ENCODE results near the gene PFN2. TPM values are rescaled to one million over a fixed set of nuclear protein-coding genes. Genes with fewer than 3 reads are reported as not detected.

The PFN2 gene
- total and polyA plus RNA-seq, 2 donors (not counting 1 experiment from before 2014, with no cell fraction given) = 1.2 to 8.1 TPM

DNA sequence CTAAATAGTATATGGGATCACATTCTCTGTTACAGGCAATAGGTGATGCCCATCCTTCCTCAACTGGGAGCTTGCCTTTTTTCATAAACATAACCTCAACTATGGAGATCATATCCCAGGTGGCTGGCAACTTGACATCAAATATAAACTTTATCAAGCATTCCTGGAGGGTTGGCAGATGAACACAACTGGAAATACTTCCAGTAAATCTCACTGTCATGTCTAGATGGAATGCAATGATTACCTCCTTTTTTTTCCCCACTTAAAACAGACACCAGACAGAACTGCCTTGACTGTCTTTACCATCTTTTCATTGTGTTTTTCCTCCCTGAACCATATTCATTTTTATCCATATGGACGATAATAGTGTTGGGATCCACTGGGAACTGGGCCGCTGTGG lies 43.1 kb upstream of the PFN2 start:
- CTCF ChIA-PET = no interaction called here
- Histone ChIP-seq H3K79me2 (ENCODE audit: control insufficient read depth, insufficient read depth, low read length) (no peaks in the 10 kb centered on the region), H3K27me3 (replicated peaks in 1 of 4; ENCODE audit: control extremely low read depth in 1 of 4, control insufficient read depth in 3 of 4, insufficient read depth in 4 of 4, low read length in 3 of 4) (no peaks in the 10 kb centered on the region), H3K27ac (ENCODE audit: low read length in 2 of 2) (no peak overlapping the region), H3K4me1 (ENCODE audit: control insufficient read depth in 2 of 2, insufficient read depth in 2 of 2, low read length in 2 of 2) (no peaks in the 10 kb centered on the region), H2AFZ (ENCODE audit: insufficient read depth, low read depth, low read length, poor library complexity, severe bottlenecking) (no peak overlapping the region), H3K36me3 (replicated peaks in 1 of 2; ENCODE audit: control extremely low read depth in 1 of 2, control insufficient read depth in 1 of 2, extremely low read depth in 1 of 2, insufficient read depth in 2 of 2, low read length in 1 of 2) (no peaks in the 10 kb centered on the region), H3K9me3 (ENCODE audit: control extremely low read depth in 1 of 3, control insufficient read depth in 2 of 3, insufficient read depth in 1 of 3, low read length in 2 of 3) (no peaks in the 10 kb centered on the region), H3K9ac (ENCODE audit: low read length) (no peak overlapping the region), H3K4me3 (ENCODE audit: control extremely low read depth in 1 of 5, extremely low read depth in 1 of 5, insufficient read depth in 1 of 5, low read depth in 2 of 5, low read length in 4 of 5) (no peak overlapping the region), H3K4me2 (replicated peaks; ENCODE audit: low read depth, low read length, poor library complexity, severe bottlenecking) (no peak overlapping the region), H4K20me1 (ENCODE audit: control insufficient read depth, insufficient read depth, low read length, poor library complexity, severe bottlenecking) (no peaks in the 10 kb centered on the region)
- WGBS (ENCODE audit: insufficient coverage) = 86% methylated on average over 1 of the region's 2 CpGs
- Mint-ChIP-seq H3K4me3 (no peak overlapping the region), H3K9me3 (ENCODE audit: insufficient read depth) (no peaks in the 10 kb centered on the region), H3K27ac (no peak overlapping the region), H3K4me1 (no peaks in the 10 kb centered on the region), H3K27me3 (peaks cover 11% of the 10 kb centered on the region)
- POLR2A ChIA-PET = no interaction called here
- no peak for TF ChIP-seq EZH2 (IDR thresholded peaks at IDR 0.05; ENCODE audit: borderline replicate concordance, insufficient read depth, low read depth, low read length, poor library complexity, severe bottlenecking)
- TF ChIP-seq, protein P1, sequence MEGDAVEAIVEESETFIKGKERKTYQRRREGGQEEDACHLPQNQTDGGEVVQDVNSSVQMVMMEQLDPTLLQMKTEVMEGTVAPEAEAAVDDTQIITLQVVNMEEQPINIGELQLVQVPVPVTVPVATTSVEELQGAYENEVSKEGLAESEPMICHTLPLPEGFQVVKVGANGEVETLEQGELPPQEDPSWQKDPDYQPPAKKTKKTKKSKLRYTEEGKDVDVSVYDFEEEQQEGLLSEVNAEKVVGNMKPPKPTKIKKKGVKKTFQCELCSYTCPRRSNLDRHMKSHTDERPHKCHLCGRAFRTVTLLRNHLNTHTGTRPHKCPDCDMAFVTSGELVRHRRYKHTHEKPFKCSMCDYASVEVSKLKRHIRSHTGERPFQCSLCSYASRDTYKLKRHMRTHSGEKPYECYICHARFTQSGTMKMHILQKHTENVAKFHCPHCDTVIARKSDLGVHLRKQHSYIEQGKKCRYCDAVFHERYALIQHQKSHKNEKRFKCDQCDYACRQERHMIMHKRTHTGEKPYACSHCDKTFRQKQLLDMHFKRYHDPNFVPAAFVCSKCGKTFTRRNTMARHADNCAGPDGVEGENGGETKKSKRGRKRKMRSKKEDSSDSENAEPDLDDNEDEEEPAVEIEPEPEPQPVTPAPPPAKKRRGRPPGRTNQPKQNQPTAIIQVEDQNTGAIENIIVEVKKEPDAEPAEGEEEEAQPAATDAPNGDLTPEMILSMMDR (IDR thresholded peaks at IDR 0.05) = no peak
- no peak for DNase-seq
- intact Hi-C loops (cut with micrococcal nuclease) = no loop called here
- no peak for ATAC-seq (ENCODE audit: low read depth)

DNA sequence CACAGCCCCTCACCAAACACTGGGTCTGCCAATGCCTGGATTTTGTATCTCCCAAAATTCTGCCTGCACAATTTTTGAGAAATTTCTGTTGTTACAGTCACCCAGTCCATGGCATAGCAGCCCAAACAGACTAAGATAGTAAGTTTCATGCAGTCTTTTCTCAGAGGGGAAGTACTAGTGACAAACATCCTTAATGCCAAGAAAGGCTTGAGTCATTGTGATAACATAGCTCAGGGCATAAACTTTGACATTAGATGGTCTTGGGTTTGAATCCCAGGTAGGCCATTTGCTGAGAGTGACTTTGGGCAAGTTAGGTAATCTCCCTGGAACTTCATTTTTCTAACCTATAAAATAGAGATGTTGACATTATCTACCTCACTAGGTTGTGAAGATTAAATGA lies 36.1 kb upstream of the PFN2 start:
- Mint-ChIP-seq H3K9me3 (ENCODE audit: insufficient read depth) (no peaks in the 10 kb centered on the region), H3K27me3 (peaks cover 17% of the 10 kb centered on the region), H3K27ac (no peak overlapping the region), H3K4me3 (no peak overlapping the region), H3K4me1 (no peaks in the 10 kb centered on the region)
- H3K4me3 ChIP-seq (ENCODE audit: control extremely low read depth in 1 of 5, extremely low read depth in 1 of 5, insufficient read depth in 1 of 5, low read depth in 2 of 5, low read length in 4 of 5) = no peak overlapping the region
- no peaks in the 10 kb centered on the region for H4K20me1 ChIP-seq (ENCODE audit: control insufficient read depth, insufficient read depth, low read length, poor library complexity, severe bottlenecking)
- no peak overlapping the region for H2AFZ ChIP-seq (ENCODE audit: insufficient read depth, low read depth, low read length, poor library complexity, severe bottlenecking)
- no peaks in the 10 kb centered on the region for H3K9me3 ChIP-seq (ENCODE audit: control extremely low read depth in 1 of 3, control insufficient read depth in 2 of 3, insufficient read depth in 1 of 3, low read length in 2 of 3)
- H3K27me3 ChIP-seq (replicated peaks in 1 of 4; ENCODE audit: control extremely low read depth in 1 of 4, control insufficient read depth in 3 of 4, insufficient read depth in 4 of 4, low read length in 3 of 4) = peaks cover 0 to 3% (median 0%) of the 10 kb centered on the region in 4 experiments
- DNase-seq = no peak
- CTCF ChIA-PET = no interaction called here
- no peaks in the 10 kb centered on the region for H3K4me1 ChIP-seq (ENCODE audit: control insufficient read depth in 2 of 2, insufficient read depth in 2 of 2, low read length in 2 of 2)
- ATAC-seq (ENCODE audit: low read depth) = no peak
- H3K79me2 ChIP-seq (ENCODE audit: control insufficient read depth, insufficient read depth, low read length) = no peaks in the 10 kb centered on the region
- no peaks in the 10 kb centered on the region for H3K36me3 ChIP-seq (replicated peaks in 1 of 2; ENCODE audit: control extremely low read depth in 1 of 2, control insufficient read depth in 1 of 2, extremely low read depth in 1 of 2, insufficient read depth in 2 of 2, low read length in 1 of 2)
- no peak overlapping the region for H3K27ac ChIP-seq (ENCODE audit: low read length in 2 of 2)
- intact Hi-C loops (cut with micrococcal nuclease) = no loop called here
- no peak for TF ChIP-seq EZH2 (IDR thresholded peaks at IDR 0.05; ENCODE audit: borderline replicate concordance, insufficient read depth, low read depth, low read length, poor library complexity, severe bottlenecking)
- TF ChIP-seq, protein P1 (IDR thresholded peaks at IDR 0.05) = no peak
- H3K4me2 ChIP-seq (replicated peaks; ENCODE audit: low read depth, low read length, poor library complexity, severe bottlenecking) = no peak overlapping the region
- POLR2A ChIA-PET = no interaction called here
- no peak overlapping the region for H3K9ac ChIP-seq (ENCODE audit: low read length)

Data from B cell (primary cell).